WTC11 (cell line): ENCODE measurements around the gene USP50. TPM values are rescaled to one million over a fixed set of nuclear protein-coding genes. Genes with fewer than 3 reads are reported as not detected.

Source experiments
- ATAC-seq: fragments of 200-7000 bp; cut with Tn5 transposase; 2 replicates; pipeline ENCODE4 v1.10.0; 2021; ENCODE audit warnings: mild to moderate bottlenecking, moderate library complexity
- CTCF ChIA-PET: fragments of 300-600 bp; sonication (Branson Sonifier 250); formaldehyde crosslinking; loops from one replicate; lab custom pipeline; 2021; ENCODE audit warnings: antibody characterized with exemption; lab: Charles Lee
- POLR2A ChIA-PET: fragments of 350-600 bp; sonication (Branson Sonifier 250); formaldehyde crosslinking; loops from one replicate; lab custom pipeline; 2021; ENCODE audit warnings: antibody characterized with exemption; lab: Charles Lee
- DNase-seq: peaks from one replicate; pipeline ENCODE4 v3.0.0; 2021; ENCODE audit warnings: low spot score
- H3K27ac Mint-ChIP-seq: 2 replicates; pipeline ENCODE4 v1.8.0; 2021; ENCODE audit warnings: mixed read lengths
- H3K27me3 Mint-ChIP-seq: 2 replicates; pipeline ENCODE4 v1.8.0; 2021; ENCODE audit warnings: low read depth, mild to moderate bottlenecking, moderate library complexity, mixed read lengths
- H3K36me3 Mint-ChIP-seq: 2 replicates; pipeline ENCODE4 v1.8.0; 2021; ENCODE audit warnings: mixed read lengths
- H3K4me1 Mint-ChIP-seq: 2 replicates; pipeline ENCODE4 v1.8.0; 2022; ENCODE audit warnings: mixed read lengths
- H3K4me3 Mint-ChIP-seq: 2 replicates; pipeline ENCODE4 v1.8.0; 2021; ENCODE audit warnings: mild to moderate bottlenecking, moderate library complexity, mixed read lengths
- H3K9me3 Mint-ChIP-seq: 2 replicates; pipeline ENCODE4 v1.8.0; 2021; ENCODE audit warnings: mixed read lengths
- GABPB1 ChIP-seq: sonication (generic); formaldehyde crosslinking; IDR thresholded peaks from 2 replicates; pipeline ENCODE4 v1.8.1; 2023; ENCODE audit warnings: mild to moderate bottlenecking, missing genetic modification reagents
- MYBL2 ChIP-seq: sonication (generic); formaldehyde crosslinking; IDR thresholded peaks from 2 replicates; pipeline ENCODE4 v1.8.1; 2023; ENCODE audit warnings: mild to moderate bottlenecking, moderate library complexity, missing genetic modification reagents
- total RNA-seq: library from RNA; stranded (reverse); gene quantifications from 3 replicates; pipeline ENCODE4 v1.2.3, GENCODE V29; 2021

The USP50 gene
- total RNA-seq, 1 experiment from 2014 or later: not detected

DNA sequence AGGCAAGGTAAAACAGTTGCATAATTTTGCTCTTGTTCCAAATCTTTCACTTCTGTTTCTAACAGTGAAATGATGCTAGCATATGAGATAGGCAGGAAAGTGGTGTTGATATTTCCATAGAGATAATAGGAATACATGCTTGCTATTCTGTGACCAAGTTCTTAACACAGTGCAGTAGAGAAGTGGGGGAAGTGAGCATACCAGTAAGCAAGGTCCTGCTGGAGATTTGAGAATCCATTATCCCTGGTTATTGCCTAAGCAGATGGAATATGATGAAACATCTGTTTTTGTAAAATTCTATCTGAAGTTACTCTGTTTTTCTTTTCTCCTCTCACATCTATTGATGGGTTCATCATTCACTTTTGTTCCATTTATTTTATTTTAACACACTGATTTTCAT lies 93.5 kb downstream of the USP50 start:
- DNase-seq (no peak), ATAC-seq (no peak)
- Mint-ChIP-seq H3K27ac (no peak overlapping the region), H3K4me3 (no peak overlapping the region), H3K4me1 (no peaks in the 10 kb centered on the region), H3K9me3 (no peaks in the 10 kb centered on the region), H3K27me3 (no peaks in the 10 kb centered on the region), H3K36me3 (peaks cover 24% of the 10 kb centered on the region)
- no peak for TF ChIP-seq MYBL2 (CRISPR knock-in tag)
- TF ChIP-seq GABPB1 (CRISPR knock-in tag): no peak
- ChIA-PET POLR2A (no interaction called here), CTCF (no interaction called here)

Other genes with a start within 250 kb of the USP50 start
- gene GABPB1, start 191.5 kb downstream of the USP50 start, total RNA-seq: 23.3 to 28.9 TPM (median 25.0 TPM) in 3 replicates
- 56.4 to 63.7 TPM (median 59.4 TPM) in 3 replicates for gene USP8, start 122.3 kb downstream of the USP50 start, total RNA-seq
- 24.0 to 28.1 TPM (median 26.2 TPM) in 3 replicates for gene TRPM7, start 140.1 kb upstream of the USP50 start, total RNA-seq
- 33.2 to 38.6 TPM (median 36.9 TPM) in 3 replicates for gene SPPL2A, start 219.0 kb upstream of the USP50 start, total RNA-seq